HT1080 (cell line): ENCODE results near the gene CFAP97D1. TPM values are rescaled to one million over a fixed set of nuclear protein-coding genes. Genes with fewer than 3 reads are reported as not detected.

Source experiments
- DNase-seq: peaks from one replicate; pipeline ENCODE4 v3.0.0-alpha.2; 2015; ENCODE audit warnings: low read depth
- total RNA-seq: library from RNA; depleted of rRNA; stranded (reverse); fragments of >200 nt; shearing (Covaris generic); gene quantifications from 2 replicates; pipeline ENCODE4 v1.2.3, GENCODE V29; 2014

CFAP97D1 gene
- total RNA-seq, 1 experiment from 2014 or later = 0.02 TPM

DNA sequence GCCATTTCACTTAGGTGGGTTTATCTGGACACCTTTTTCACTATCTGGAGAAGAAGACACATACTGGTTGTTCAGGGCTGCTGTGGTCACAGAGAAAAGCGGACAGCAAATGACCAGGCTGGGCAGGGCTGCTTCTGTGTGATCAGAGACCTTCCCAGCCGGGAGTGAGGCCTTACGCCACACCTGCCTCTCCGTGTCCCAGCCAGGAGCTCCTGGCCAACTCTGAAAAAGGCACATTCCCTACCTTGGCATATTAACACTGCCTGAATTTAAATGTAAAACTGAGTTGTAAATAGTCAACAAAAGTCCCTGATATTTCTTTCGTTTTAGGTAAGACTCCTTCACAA, 12.5 kb upstream of the CFAP97D1 start:
- no peak for DNase-seq

DNA sequence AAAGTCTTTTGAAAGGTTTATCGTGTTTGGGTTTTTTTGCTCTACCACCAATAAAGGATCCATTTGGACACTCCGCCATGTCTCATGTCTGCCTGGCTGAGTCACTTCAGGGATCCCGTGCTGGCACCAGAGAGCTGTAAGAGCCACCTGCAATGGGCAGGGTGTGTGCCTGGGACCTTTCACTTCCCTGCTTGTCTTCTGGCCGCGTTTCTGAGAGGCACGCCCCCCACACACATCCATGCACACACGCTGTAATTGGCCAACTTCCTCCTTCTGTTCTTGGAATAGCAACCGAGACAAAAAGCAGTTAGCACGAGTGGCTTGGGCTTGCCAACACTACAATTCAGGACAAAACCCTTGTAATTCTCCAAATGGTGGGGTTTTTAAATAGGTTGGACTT, 11.9 kb upstream of the CFAP97D1 start:
- no peak for DNase-seq

DNA sequence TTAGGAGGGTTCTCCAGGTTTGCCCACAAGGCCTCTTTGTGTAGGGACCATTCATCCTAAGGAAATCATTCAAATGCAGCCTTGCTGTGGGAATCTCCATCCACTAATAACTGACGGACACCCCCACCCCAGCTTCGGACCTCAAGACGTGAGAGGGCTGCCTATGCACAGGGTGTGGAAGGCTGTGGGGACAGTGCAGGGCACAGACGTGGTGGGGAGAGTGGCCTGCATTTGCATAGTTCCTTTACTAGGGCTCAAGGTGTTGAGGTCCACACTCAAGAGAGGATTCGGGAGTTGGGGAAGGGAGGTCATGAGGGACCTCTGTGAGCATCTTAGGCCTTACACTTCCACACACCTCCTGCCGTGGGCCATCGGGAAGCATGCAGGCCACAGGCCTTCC, 11.3 kb upstream of the CFAP97D1 start:
- DNase-seq = no peak

DNA sequence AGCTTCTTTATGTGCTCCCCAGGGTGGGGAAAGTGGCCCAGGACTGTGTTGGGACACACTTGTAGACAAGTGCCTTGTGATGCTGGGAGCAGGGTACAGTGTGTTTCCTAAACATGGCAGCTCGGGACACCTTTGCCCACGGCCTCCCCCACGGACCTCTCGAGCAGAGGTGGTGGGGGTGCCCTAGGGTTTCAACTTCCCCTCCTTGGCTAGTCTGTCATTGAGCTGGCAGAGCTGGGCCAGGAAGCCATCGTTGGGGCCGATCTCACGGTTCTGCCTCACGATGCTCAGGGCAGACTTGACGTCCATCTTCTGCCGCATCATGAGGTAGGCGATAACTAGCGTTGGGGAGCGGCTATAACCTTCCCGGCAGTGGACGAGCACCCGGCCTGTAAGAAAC, 10.8 kb upstream of the CFAP97D1 start:
- no peak for DNase-seq

DNA sequence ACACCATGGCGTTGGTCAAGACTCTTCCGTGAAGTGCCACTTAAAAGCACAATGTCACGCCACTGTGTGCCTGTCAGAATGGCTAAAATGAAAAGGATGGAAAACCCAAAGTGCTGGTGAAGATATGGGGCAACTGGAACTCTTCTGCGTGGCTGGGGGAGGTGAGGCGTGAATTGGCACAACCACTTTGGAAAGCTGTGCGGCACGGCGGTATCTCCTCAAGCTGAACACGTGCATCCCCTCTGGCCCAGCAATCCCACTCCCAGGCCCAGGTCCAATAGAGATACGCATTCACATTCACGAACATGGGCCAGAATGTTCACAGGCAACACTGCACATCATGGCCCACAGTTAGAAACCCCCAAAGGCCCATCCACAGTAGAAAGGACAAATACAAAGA, 10.4 kb upstream of the CFAP97D1 start:
- DNase-seq = no peak

DNA sequence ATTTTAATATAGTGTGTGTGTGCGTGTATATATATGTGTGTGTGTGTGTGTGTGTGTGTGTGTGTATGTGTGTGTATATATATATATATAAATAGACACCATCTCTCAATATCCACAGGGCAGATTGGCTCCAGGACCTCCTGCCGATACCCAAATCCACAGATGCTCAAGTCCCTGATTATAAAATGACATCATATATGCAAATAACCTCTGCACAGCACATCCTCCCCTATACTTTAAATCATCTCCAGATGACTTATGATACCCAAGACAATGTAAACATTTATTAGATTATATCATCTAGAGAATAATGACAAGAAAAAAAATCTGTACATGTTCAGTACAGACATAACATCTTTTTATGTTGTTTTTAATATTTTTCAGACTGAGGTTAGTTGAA, 9.3 kb upstream of the CFAP97D1 start:
- DNase-seq = no peak

DNA sequence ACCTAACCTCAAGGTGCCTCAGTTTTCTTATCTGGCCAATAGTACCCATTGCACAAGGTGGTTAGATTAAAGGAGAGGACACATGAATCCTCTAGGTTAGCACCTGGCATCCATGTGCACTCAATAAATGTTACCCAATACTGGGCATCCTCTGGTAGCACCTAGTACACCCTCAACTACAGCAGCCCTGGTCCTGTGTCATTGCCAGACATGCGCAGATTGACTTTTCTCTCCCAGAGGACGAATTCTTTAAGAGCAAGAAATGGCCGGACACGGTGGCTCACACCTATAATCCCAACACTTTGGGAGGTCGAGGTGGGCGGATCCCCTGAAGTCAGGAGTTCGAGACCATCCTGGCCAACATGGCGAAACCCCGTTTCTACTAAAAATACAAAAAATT, 8.8 kb upstream of the CFAP97D1 start:
- DNase-seq = no peak

DNA sequence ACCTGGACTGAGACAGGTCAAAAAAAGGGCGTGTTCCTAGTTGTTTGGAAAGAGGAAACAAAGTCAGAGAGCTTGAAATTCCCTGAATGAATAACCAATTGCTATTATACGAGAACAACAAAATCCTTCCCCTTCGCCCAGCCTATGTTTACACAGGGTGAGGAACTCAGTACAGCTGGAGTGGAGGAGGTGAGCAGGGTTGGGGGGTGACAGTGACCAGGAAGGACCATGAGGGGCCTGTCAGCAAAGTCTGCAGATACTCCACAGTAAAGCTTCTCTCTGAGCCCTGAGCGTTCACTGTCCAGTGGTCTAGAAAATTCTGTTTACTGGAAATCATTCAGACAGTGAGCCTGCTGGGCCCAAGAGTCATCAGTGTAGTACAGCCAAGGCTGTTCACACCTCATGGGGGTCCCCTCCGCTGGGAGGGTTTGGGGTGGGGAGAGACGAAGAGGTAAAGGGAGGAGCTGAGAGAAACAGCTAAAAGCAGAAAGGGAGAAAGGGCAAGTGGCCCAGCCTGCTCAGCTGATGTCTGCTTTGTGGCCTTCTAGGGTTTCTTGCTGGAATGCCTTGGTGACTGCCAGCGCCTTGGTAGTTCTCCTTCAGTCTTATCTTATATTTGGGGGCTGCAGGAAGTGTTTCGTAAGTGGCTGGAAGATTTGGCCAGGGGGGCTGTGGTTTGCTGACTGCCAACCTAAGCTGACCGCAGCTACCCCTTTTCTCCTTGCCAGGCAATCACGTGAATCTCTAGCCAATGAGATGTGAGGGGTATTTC, 7.2 kb upstream of the CFAP97D1 start:
- DNase-seq = no peak

DNA sequence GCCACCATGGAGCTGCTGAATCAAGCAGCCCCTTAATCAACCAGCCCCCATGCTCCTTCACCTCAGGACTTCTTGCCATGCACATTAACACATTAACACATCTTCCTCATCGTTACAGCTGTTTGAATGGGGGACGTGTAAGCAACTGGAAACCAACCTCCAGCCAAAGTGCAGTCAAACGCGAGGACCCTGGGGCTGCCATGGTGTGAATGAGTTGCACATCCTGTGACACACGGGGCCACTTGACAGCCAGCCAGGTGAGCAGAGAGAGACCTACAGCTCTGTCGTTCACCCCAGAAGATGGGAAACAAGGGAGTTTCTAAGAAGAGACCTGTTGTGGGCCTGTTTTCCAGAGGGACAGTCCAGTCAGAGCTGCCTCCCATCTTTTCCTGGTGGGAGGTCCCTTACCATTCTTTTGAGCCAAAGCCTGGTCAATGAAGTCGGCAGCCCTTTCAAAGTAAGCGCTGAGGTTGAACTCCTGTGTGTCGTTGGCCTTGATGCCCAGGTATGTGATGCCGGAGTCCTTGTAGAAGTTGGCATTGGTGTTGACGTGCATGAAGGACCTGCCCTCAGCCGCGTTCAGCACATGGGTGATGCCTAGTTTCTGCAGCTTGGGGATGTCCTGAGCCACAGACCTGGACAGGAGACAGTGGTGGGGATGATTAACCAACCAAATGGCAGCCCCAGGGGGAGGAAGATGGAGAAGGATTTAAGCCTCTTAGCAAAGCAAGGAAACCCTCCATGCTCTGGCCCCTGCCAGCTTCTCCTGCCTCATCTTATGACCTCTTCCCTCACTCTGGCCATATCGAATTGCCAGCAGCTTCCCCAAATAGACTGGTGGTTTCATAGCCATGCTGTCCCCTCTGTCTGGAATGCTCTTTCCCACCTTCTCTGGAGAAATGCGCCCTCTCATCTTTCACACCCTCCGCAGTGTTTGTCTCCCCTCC, 5.7 kb upstream of the CFAP97D1 start:
- DNase-seq = no peak

DNA sequence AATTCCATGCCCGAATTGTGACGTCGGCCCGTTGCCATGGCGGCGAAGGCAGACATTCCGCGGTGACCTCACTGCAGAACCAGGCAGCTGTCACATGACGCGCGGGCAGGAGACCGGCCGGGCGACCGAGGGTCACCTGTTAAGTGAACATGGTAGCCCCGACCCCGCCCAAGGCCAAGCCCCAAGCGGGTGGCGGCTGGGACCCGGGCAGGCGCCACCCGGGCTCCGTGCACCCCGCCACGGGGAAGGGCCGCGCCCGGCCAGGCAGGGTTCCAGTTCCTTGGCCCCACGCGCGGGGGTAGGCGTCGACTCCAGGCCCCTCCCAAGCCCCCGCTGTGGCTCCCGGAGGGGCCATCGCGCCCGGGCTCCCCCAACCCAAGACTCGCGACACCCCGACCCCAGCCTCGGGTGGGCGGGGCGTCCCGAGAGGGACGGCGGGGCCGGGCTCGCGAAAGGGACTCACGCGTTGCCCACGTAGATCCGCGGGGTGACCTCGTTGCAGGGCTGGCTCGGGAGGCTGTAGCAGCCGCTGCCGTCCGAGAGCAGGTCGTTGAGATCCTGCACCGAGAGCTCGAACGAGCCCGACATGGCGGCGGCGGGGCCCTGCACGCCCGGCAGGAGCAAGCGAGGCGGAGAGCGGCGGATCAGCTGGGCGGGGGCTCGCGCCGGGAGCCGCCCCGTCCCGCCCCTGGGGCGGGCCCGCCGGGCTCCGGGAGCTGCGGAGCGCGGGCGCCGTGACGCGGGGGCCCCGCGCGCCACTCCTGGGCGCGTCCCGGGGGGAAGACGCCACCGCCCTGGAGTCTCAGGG, 1.7 kb upstream of the CFAP97D1 start, which contains the start of gene DUSP3:
Gene DUSP3 (minus strand): TSS at position 641 of the 808 bp plus-strand sequence. CDS start 53 bp downstream, at position 588.
- peak; percentile 83 for DNase-seq

DNA sequence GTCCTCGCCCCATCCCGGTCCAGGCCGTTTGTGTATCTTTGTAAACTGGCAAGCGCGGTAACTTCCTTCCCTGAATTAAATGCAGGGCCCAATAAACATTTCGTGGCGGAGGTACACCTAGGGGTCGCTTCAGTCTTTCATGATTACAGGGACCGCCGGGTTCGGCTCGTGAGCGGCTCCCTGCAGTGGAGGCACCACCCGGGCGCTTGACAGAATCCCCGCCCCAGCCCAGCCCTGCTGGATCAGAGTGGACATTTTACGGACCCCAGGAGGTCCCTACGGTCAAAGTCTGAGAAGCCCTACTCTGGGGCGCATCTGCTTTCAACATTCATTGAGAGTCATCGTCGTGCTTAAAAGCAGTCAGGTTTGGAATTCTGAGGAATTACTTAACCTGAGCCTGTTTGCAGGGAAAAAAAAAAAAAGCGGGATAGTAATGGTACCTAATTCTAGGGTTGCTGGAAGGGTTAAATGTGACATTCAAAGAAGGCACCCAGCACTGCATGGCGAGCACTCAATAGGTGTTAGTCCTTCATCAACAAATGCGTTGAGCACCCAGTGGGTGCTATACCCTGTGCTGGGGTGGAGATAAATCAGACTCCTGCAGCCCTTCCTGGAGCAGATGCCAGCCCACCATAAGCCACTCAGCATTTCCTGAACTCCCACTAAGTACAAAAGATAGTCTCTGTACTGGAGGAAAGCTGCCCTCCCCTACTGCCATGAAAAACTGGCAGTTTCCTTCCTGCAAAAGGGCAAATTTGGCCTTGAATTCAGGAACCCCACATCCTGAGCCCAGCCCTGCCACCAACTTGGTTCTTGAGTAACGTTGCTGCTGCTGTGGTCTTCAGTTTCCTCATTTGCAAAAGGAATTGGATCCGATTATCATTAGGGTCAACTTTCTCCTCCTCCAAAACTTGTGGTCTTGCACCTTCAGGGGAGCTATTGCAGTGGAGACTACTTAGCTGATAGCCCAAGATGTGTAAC, 800 bp upstream of the CFAP97D1 start:
- no peak for DNase-seq

DNA sequence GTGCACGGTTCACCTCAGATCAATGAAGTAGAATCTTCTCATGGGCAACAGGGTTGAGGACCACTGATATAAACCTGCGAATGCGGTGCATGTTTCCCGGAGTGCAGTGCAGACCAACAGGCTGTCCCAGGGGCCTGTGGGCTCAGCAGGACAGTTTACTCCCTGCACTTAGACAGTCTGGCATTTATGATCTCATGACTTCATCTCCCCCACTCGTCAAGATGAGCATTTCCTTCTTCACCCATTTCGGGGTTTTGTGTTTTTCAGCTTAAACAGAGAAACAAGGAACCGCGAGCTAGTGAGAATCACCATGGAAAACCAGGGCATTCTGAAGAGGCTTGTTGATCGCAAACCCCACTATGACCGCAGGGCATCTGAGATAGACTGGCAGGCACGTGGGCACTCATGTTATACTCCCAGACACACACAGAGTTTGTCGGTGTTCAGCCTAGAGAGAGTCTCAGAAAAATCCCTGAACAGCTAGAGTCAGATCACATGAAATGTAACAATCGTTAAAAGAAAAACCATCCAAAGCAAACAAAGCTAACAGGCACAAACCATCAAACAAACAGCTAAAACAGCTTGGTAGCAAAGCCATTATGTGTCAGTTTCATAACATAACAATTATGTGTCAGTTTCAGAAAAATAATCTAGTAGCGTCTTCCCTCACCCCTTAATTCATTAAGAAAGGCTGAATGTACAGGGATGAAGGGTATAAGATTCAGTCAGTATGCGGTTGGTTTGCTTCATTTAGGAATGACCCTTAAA, 2.9 kb downstream of the CFAP97D1 start:
- DNase-seq = no peak

DNA sequence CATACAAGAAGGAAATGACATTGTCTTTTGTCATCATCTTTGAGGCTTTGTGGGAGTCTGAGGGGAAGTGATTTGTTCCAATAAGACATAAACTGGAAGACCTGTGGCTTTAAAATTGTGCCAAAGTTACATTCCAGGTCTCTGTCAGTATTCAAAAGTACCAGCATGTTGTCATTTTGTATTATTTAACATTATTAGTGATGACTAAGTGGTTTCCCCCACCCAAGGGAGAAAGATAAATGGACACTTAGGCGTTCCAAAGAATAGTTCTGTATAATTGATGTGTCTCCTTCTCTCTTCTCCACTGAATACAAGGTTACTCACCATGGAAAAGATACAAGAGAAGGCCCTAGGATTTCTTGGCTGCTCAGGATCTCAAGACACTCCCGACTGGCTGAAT, 3.8 kb downstream of the CFAP97D1 start:
- DNase-seq = peak; percentile 86

DNA sequence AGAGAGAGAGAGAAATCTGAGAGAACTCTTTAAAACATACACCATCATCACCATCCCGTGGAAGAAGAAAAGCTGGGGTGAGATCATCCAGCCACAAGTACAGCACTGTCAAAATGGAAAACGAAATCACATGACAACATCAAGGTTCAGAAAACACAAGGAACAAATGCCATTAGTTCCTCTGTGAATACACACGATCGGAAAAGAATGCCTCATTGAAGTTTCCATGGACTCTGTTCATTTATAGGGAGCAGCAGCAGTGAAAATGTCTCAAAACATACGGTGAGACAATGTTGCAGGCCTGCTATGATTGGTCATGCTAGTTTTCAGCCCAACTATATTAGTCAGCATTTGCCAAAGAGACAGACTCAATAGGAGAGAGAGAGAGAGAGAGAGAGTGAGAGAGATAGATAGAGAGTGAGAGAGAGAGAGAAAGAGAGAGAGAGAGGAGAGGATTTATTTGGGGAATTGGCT, 4.4 kb downstream of the CFAP97D1 start:
- peak; percentile 64 for DNase-seq

DNA sequence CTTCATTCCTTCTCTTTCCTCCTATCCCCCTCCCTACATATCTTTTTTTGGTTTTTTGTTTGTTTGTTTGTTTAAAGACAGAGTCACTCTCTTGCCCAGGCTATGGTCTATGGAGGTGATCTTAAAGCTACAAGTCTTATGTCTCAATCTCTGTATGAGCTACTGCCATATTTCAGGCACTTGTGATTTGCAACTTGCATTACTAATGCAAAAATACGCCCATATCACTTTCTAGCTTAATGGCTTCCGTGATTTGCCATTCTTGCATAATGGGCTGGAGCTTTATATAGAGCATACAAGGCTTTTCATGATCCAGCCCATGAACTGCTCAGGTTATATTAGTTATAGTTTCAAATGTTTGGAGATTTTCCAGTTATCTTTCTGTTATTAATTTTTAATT, 7.5 kb downstream of the CFAP97D1 start:
- no peak for DNase-seq

DNA sequence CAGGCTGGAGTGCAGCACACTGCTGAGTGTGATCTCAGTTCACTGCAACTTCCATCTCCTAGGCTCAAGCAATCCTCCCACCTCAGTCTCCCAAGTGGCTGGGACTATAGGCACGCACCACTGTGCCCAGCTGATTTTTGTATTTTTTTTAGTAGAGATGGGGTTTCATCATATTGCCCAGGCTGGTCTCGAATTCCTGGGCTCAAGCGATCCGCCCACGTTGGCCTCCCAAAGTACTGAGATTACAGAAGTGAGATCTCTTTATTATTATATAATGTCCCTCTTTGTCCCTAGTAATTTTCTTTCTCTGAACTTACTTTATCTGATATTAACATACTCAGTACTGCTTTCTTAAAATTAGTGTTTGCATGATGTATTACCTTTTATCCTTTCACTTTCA, 8.3 kb downstream of the CFAP97D1 start:
- no peak for DNase-seq

DNA sequence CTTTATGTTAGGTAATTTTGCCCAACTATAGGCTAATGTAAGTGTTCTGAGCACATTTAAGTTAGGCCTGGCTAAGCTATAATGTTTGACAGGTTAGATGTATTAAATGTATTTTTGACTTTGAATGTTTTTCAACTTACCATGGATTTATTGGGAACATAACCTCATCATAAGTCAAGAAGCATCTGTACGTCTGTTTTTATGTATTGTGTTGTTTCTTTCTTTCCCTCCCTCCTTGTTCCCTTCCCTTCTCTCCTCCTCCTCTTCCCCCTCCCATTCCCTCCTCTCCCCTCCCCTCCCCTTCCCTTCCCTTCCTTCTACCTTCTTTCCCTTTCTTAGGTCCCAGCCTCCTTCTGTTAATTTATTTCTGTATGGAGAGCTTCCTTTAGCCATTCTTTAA, 9.2 kb downstream of the CFAP97D1 start:
- DNase-seq = no peak

DNA sequence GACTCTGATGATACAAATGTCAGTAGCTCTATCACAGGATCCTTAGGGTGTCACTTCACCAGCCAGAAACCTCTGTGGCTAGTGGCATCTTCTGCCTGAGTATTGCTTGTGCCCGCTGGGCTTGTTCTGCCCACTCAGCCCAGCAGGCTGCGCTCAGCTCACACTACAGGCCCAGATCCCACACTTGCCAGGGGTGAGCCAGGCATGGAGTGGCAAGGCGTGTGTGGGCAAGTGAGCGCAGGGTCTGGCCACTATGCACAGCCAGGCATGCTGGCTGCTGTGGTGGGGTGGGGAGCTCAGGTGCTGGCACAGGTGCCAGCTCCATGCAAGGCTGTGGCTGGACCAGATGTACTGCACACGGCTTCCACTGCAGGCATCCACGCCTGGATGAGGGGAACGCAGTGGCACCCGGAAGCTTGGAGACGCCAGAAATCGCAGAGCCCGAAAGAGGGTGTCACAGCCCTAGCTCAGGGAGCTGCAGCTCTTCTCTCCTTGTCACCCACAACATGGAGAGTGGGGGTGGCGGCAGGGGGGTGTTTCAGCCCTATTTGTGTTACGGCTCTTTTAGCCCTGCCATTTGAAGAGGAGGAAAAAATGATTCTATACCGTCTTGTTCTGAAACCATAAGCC, 10.2 kb downstream of the CFAP97D1 start:
- no peak for DNase-seq

DNA sequence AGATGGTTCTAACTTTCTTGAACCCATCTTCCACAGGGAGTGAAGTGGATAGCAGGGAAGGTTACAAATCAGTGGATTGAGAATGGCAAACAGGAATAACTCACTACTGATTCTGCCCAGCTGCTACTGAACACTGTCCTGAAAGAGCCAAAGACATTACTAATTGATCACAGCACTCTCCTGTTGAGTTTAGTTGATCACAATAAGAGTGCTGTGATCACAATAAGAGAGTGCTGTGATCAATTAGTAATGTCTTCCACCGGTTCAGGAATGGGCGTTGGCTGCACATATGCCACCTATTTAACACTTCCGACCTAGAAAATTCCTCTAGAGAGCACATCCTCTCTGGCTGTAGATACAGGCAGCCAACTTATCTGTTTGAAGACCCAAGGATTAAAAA, 11.4 kb downstream of the CFAP97D1 start:
- DNase-seq = peak; percentile 84
